B cell (primary cell): Measurements from ENCODE around the gene OR4N2. TPM values are rescaled to one million over a fixed set of nuclear protein-coding genes. Genes with fewer than 3 reads are reported as not detected.
"Not testable (repeated sequence)": the region's sequence is repeated elsewhere in the genome, so short reads cannot be mapped to it uniquely, and the experiment has no call there.

Source experiments
- ATAC-seq: fragments of 200-7000 bp; cut with Tn5 transposase; one replicate; pipeline ENCODE4 v1.10.0; 2021; ENCODE audit warnings: low read depth, mild to moderate bottlenecking, moderate number of reproducible peaks, moderate library complexity
- CTCF ChIA-PET: fragments of 350-600 bp; sonication (Branson Sonifier 250); formaldehyde crosslinking; loops from one replicate; lab custom pipeline; 2021; ENCODE audit warnings: antibody characterized with exemption, inconsistent platforms; lab: Charles Lee
- POLR2A ChIA-PET: fragments of 350-600 bp; sonication (Branson Sonifier 250); formaldehyde crosslinking; loops from one replicate; lab custom pipeline; 2021; ENCODE audit warnings: antibody characterized with exemption; lab: Charles Lee
- DNase-seq: peaks from one replicate; pipeline ENCODE4 v3.0.0; 2013
- H2AFZ ChIP-seq: 2 replicates; pipeline ENCODE4 v1.6.1; 2012; ENCODE audit warnings: mild to moderate bottlenecking, low read depth, low read length; ENCODE audit not compliant: insufficient read depth, poor library complexity, severe bottlenecking
- H3K27ac ChIP-seq, 2 donors: 1 replicate in 1 of 2; 2 replicates in 1 of 2; pipeline ENCODE4 v1.5.1; 2012 to 2013; ENCODE audit warnings: low read length in 2 of 2, mild to moderate bottlenecking in 2 of 2, moderate library complexity in 1 of 2
- H3K27me3 ChIP-seq, 4 experiments: fragments of 200-600 bp in 1 of 4; sonication (generic) in 1 of 4; replicated peaks in 1 of 4; 1 replicate in 2 of 4; 2 replicates in 2 of 4; pipeline versions ENCODE4 v1.6.1 to v1.7.0; 2013 to 2016; ENCODE audit warnings: low read length in 3 of 4, mild to moderate bottlenecking in 2 of 4, mixed read lengths in 1 of 4, moderate library complexity in 1 of 4; ENCODE audit not compliant: insufficient read depth in 4 of 4, control insufficient read depth in 3 of 4; ENCODE audit errors: control extremely low read depth in 1 of 4
- H3K36me3 ChIP-seq, 2 experiments: replicated peaks in 1 of 2; 1 replicate in 1 of 2; 2 replicates in 1 of 2; pipeline versions ENCODE4 v1.6.1 to v1.7.1; 2013; ENCODE audit warnings: low read length in 1 of 2; ENCODE audit not compliant: insufficient read depth in 2 of 2, control insufficient read depth in 1 of 2; ENCODE audit errors: control extremely low read depth in 1 of 2, extremely low read depth in 1 of 2
- H3K4me1 ChIP-seq, 2 donors: fragments of 200-600 bp in 1 of 2; sonication (generic) in 1 of 2; 1 replicate in 1 of 2; 2 replicates in 1 of 2; pipeline versions ENCODE4 v1.5.1 to v1.6.1; 2013 to 2017; ENCODE audit warnings: low read length in 2 of 2; ENCODE audit not compliant: control insufficient read depth in 2 of 2, insufficient read depth in 2 of 2
- H3K4me2 ChIP-seq: replicated peaks from 2 replicates; pipeline ENCODE3; 2012; ENCODE audit warnings: mild to moderate bottlenecking, low read depth, low read length; ENCODE audit not compliant: poor library complexity, severe bottlenecking
- H3K4me3 ChIP-seq, 5 experiments: fragments of 200-600 bp in 1 of 5; sonication (generic) in 1 of 5; 1 replicate in 3 of 5; 2 replicates in 2 of 5; pipeline versions ENCODE4 v1.5.1 to v1.7.0; 2011 to 2016; ENCODE audit warnings: low read length in 4 of 5, mild to moderate bottlenecking in 4 of 5, low read depth in 2 of 5, control low read depth in 1 of 5, moderate library complexity in 1 of 5; ENCODE audit not compliant: insufficient read depth in 1 of 5; ENCODE audit errors: control extremely low read depth in 1 of 5, extremely low read depth in 1 of 5
- H3K79me2 ChIP-seq: fragments of 200-600 bp; sonication (generic); one replicate; pipeline ENCODE4 v1.6.0; 2016; ENCODE audit warnings: low read length; ENCODE audit not compliant: control insufficient read depth, insufficient read depth
- H3K9ac ChIP-seq: fragments of 200-600 bp; sonication (generic); 2 replicates; pipeline ENCODE4 v1.6.1; 2017; ENCODE audit warnings: mild to moderate bottlenecking, low read length, moderate library complexity
- H3K9me3 ChIP-seq, 3 donors: one replicate each; pipeline versions ENCODE4 v1.6.1 to v1.7.1; 2013; ENCODE audit warnings: low read length in 2 of 3; ENCODE audit not compliant: control insufficient read depth in 2 of 3, insufficient read depth in 1 of 3; ENCODE audit errors: control extremely low read depth in 1 of 3
- H4K20me1 ChIP-seq: 2 replicates; pipeline ENCODE4 v1.6.0; 2012; ENCODE audit warnings: mild to moderate bottlenecking, low read length; ENCODE audit not compliant: insufficient read depth, control insufficient read depth, poor library complexity, severe bottlenecking
- H3K27ac Mint-ChIP-seq: one replicate; pipeline ENCODE4 v1.8.0; 2021; ENCODE audit warnings: mixed read lengths
- H3K27me3 Mint-ChIP-seq: one replicate; pipeline ENCODE4 v1.8.0; 2021; ENCODE audit warnings: mixed read lengths
- H3K4me1 Mint-ChIP-seq: one replicate; pipeline ENCODE4 v1.8.0; 2021; ENCODE audit warnings: mixed read lengths
- H3K4me3 Mint-ChIP-seq: one replicate; pipeline ENCODE4 v1.8.0; 2021; ENCODE audit warnings: mixed read lengths
- H3K9me3 Mint-ChIP-seq: one replicate; pipeline ENCODE4 v1.8.0; 2022; ENCODE audit warnings: mixed read lengths; ENCODE audit not compliant: insufficient read depth
- CTCF ChIP-seq: fragments of 200-600 bp; IDR thresholded peaks from one replicate; pipeline ENCODE4 v1.8.0; 2022; ENCODE audit warnings: antibody characterized with exemption, mild to moderate bottlenecking
- EZH2 ChIP-seq: IDR thresholded peaks from 2 replicates; pipeline ENCODE4 v1.6.1; 2012; ENCODE audit warnings: borderline replicate concordance, low read depth, mild to moderate bottlenecking, moderate library complexity, low read length; ENCODE audit not compliant: insufficient read depth, poor library complexity, severe bottlenecking
- WGBS: methylation state at CpG from one replicate; pipeline ENCODE4 v1.1.5; 2013; ENCODE audit warnings: missing lambda C conversion rate; ENCODE audit not compliant: insufficient coverage; 5-methylcytosine and 5-hydroxymethylcytosine counted together
- intact Hi-C: fragments of 100-400 bp; cut with micrococcal nuclease; formaldehyde crosslinking; loops from one replicate; pipeline ENCODE4 v1.10.0; 2022
- polyA plus RNA-seq: library from polyadenylated mRNA; depleted of rRNA; stranded (reverse); fragments of >200 nt; gene quantifications from 2 replicates; pipeline ENCODE4 v1.2.3, GENCODE V29; 2012
- total RNA-seq, 2 donors: library from RNA; stranded (reverse); fragments of 120-200 nt in 1 of 2; gene quantifications; 1 replicate in 1 of 2; 2 replicates in 1 of 2; pipeline versions ENCODE4 v1.2.3 to v1.2.4, GENCODE V29; 2013 to 2022

Gene OR4N2
- total and polyA plus RNA-seq, 2 donors (not counting 1 experiment from before 2014, with no cell fraction given) = not detected

DNA sequence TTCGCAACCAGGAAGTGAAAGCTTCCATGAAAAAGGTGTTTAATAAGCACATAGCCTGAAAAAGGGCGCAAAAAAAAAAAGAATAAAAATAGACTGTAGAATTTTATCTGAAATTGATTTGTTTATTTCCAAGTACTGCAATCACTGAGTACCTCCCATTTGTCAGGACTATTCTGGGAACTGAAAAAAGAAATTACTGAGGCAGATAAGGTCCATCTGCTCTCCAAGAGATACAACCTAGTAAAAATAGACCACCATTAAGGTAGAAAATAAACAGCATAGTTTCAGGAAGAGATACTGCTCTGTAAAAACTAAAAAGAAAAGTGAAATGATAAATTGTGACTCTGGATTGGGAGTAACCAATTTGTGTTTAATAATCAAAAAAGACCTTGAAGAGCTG, 24.7 kb downstream of the OR4N2 start:
- Histone ChIP-seq H3K9ac (no peak overlapping the region), H3K9me3 (no peaks in the 10 kb centered on the region), H3K4me2 (no peak overlapping the region), H3K4me3 (no peak overlapping the region), H3K79me2 (no peaks in the 10 kb centered on the region), H4K20me1 (no peaks in the 10 kb centered on the region), H3K27me3 (peaks cover 0 to 2% (median 0%) of the 10 kb centered on the region in 4 experiments), H3K4me1 (no peaks in the 10 kb centered on the region), H3K27ac (no peak overlapping the region), H2AFZ (no peak overlapping the region), H3K36me3 (no peaks in the 10 kb centered on the region)
- Mint-ChIP-seq H3K27ac (no peak overlapping the region), H3K4me3 (no peak overlapping the region), H3K4me1 (no peaks in the 10 kb centered on the region), H3K9me3 (peaks cover 4% of the 10 kb centered on the region), H3K27me3 (no peaks in the 10 kb centered on the region)
- POLR2A ChIA-PET = no interaction called here
- WGBS = no CpG with 5 or more reads among the region's 2 CpGs
- CTCF ChIA-PET = no interaction called here
- TF ChIP-seq EZH2 = no peak
- no peak for TF ChIP-seq CTCF
- DNase-seq (no peak), ATAC-seq (no peak)
- intact Hi-C loops = no loop called here

DNA sequence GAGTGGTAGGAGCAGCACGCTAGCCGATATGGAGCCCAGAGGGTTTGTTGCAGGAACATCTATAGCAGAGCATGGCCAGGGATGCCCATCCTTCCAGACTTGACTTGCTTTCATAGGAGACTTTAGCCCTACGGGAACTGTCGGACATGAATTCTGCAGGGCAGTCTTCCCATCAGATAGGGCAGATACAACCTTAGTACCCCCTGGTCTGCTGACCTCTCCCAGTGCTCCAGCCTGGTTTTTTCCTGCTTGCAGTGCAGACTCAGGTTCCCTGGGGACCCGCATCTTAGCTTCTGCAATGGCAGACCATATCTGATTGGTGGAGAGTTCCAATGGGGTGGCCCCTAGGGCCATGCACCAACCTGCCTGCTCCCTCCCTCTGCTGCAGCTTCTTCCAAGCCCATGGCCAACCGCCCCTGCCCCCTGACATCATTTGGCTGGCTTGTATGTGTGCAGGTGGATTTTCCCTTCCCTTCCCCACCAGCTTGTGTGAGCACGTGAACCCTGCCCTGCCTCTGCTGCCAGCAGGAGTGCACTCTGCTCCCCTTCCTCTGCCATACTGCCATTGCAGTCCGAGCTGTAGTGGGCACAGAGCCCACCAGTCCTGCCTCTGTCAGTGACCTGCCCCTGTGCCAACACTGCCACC, 30.8 kb downstream of the OR4N2 start:
- intact Hi-C loops, H3K4me3 ChIP-seq, POLR2A ChIA-PET, DNase-seq, H3K27ac Mint-ChIP-seq, H3K27ac ChIP-seq, H3K9me3 Mint-ChIP-seq, H3K36me3 ChIP-seq, H3K4me1 ChIP-seq, H3K27me3 Mint-ChIP-seq, H3K9ac ChIP-seq, CTCF ChIA-PET, H3K4me3 Mint-ChIP-seq, H3K79me2 ChIP-seq, H3K27me3 ChIP-seq, H4K20me1 ChIP-seq, H3K4me2 ChIP-seq, H3K4me1 Mint-ChIP-seq, ATAC-seq, H2AFZ ChIP-seq: not testable (repeated sequence)
- H3K9me3 ChIP-seq = peaks cover 0 to 15% (median 2%) of the 10 kb centered on the region in 3 donors
- 85% methylated on average over 6 of the region's 8 CpGs for WGBS
